Neural progenitor cell (in vitro differentiated cells): ENCODE measurements around the gene ZDHHC6.

Experiments used
- CTCF ChIP-seq: fragments of 200-600 bp; sonication (generic); IDR thresholded peaks from 2 replicates; pipeline ENCODE4 v1.5.1; 2017; ENCODE audit warnings: antibody characterized with exemption, mild to moderate bottlenecking
- EZH2 ChIP-seq: fragments of 200-600 bp; sonication (generic); IDR thresholded peaks from 2 replicates; pipeline ENCODE4 v1.6.1; 2017; ENCODE audit warnings: antibody characterized with exemption, mild to moderate bottlenecking, moderate library complexity

GRCh38 chr10:112467541-112468075 lies 20.9 kb upstream of the ZDHHC6 start:
- TF ChIP-seq CTCF: no peak
- no peak for TF ChIP-seq EZH2
